Measurements from ENCODE around the gene PITPNM1.

GRCh38 chr11:67500831-67501715 lies 4.1 kb downstream of the PITPNM1 start:
- TF ChIP-seq CTCF (IDR thresholded peaks at IDR 0.05) (no peak), POLR2A (IDR thresholded peaks at IDR 0.05) (no peak)
